ENCODE data around the gene TSHZ2.

The TSHZ2 gene

GRCh38 chr20:53028337-53029007 is 56.3 kb downstream of the TSHZ2 start:
- DNase-seq (ENCODE audit: low read depth, low spot score) = no peak

DNA sequence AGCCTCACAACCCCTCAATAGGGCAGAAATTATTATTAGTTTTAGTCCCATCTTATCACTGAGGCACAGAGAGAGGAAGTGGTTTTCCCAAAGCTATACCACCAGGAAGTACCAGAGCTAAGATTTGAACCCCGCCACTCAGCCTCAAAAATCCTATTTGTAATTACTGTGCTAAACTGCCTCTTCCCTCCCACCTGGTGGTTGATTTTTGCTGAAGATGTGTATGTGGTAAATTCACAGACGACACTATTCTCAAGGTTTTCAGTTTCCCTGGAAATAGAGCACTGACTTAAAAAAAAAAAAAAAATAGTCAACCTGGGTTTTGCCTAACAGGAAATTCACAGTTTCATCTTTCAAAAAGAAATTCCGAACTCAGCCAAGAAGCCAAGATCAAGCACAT is 57.9 kb downstream of the TSHZ2 start:
- no peak for DNase-seq (ENCODE audit: low read depth, low spot score)

GRCh38 chr20:53032046-53032445 is 59.9 kb downstream of the TSHZ2 start:
- no peak for DNase-seq (ENCODE audit: low read depth, low spot score)

DNA sequence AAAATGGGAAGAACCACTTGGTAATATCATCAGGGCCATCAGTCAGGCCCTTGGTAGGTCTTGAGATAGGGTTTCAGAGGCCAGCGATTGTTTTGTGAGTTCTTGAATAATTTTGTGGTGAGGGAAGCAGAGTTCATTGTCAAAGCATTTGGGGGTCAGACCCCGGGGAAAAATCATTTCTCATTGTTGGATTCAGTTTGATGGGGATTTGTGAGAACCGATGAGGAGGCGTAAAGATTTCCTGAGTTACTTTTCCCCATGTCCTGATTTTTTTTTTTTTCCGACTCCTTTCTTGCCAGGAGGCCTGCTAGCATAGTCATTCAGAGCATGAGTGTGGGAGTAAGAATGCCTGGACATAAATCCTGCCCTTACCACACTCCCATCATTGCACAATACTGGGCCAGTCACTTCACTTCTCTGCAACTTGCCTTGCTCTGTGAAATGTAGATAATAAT is 60.3 kb downstream of the TSHZ2 start:
- peak; percentile 49 for DNase-seq (ENCODE audit: low read depth, low spot score)

- DNase-seq (ENCODE audit: low read depth, low spot score) = no peak
Observed at GRCh38 chr20:53033176-53033575, 61.0 kb downstream of the TSHZ2 start.

DNA sequence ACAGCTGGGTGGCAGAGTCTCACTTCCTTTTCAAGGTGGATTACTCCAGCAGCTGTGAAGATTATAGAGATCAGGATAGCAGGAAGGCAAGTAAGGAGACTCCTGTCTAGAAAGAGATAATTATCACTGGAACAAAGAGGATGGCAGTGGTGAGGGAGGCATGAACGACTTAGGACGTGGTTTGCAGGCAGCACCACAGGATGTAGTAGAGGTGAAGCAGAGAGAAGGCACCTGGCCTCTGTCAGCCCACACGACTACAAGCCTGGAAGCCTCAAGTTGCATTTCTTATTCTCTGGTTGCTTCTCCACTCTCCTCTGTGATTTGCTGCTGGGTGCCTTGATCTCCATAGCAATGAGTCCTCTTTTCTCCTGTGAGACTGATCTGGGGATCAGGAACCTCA is 62.7 kb downstream of the TSHZ2 start:
- no peak for DNase-seq (ENCODE audit: low read depth, low spot score)

- DNase-seq (ENCODE audit: low read depth, low spot score) = no peak
Observed at GRCh38 chr20:53036992-53037391, 64.8 kb downstream of the TSHZ2 start.

DNA sequence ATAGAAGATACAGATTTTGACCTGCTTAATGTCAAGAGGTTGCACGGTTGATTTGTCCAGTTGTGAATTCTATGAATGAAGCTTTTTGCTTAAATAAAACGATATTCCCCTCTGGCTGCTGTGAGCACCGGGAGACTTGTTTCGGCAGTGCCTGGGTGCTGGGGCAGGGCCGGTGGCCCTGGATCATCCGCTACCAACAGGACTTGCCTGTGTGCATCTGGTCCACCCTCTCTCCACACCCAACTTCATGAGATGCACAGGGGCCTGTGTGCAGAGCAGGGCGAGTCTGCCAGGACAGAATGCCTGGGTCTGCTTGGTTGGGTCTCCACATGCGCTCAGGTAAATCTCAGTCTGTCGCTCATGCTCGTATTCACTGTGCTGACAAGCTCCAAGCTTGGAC is 65.5 kb downstream of the TSHZ2 start:
- no peak for DNase-seq (ENCODE audit: low read depth, low spot score)

- no peak for DNase-seq (ENCODE audit: low read depth, low spot score)
Observed at GRCh38 chr20:53038299-53038698, 66.1 kb downstream of the TSHZ2 start.

GRCh38 chr20:53040693-53041589 is 68.8 kb downstream of the TSHZ2 start:
- peak; percentile 40 for DNase-seq (ENCODE audit: low read depth, low spot score)

DNA sequence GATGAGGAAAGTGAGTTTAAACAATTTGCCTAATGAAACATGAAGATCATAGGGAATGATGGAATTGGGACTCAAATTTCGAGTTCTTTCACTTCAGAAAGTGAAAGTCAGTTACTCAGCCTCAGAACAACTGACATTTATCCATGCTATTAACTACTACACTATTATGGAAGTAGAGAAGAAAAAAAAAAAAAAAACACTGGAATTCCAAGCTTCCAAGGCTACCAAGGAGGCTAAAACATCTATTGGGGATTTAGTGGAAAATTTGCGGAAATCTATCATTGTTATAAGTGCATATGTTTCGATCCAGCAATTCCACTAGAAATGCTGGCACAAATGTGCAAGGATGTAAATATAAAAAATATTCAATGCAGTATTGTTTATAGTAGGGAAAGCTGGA is 70.4 kb downstream of the TSHZ2 start:
- DNase-seq (ENCODE audit: low read depth, low spot score) = no peak

DNA sequence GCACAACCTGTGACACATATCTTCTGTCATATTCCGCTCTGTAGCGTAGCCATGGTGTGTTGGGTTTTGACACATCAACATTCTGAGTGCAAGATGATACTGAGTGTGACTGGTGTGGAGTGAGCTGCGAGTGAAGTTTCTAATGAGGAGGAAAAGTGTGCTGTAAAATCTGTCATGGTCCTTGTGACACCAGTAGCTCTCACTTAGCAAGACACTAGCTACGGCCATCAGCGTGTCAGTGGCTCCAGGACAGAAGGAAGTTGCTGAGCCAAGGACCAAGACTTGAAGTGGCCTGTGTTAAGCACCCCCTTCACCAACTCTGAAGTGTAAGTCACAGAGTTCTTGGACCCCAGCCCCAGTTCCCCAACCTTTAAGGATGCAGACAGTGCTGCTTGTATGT is 72.1 kb downstream of the TSHZ2 start:
- no peak for DNase-seq (ENCODE audit: low read depth, low spot score)

- DNase-seq (ENCODE audit: low read depth, low spot score) = no peak
Observed at GRCh38 chr20:53045941-53046340, 73.8 kb downstream of the TSHZ2 start.

DNA sequence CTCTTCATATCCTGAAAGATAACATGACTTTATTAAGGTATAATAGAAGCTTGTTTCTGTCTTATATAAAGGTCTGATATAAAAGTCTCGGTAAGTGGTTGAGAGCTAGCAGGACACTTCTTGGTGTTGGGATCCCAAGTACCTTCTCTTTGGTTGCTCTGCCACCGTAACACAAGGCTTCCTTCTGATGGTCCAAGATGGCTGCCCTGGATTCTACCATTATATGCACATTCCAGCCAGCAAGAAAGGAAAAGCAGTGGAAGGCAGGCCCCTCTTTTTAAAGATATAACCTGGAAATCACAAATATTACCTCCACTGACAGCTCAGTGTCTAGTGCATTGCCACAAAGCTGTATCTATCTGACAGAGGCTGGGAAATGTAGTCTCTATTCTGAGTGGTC is 75.0 kb downstream of the TSHZ2 start:
- no peak for DNase-seq (ENCODE audit: low read depth, low spot score)

- no peak for DNase-seq (ENCODE audit: low read depth, low spot score)
Observed at GRCh38 chr20:53048387-53048786, 76.2 kb downstream of the TSHZ2 start.

DNA sequence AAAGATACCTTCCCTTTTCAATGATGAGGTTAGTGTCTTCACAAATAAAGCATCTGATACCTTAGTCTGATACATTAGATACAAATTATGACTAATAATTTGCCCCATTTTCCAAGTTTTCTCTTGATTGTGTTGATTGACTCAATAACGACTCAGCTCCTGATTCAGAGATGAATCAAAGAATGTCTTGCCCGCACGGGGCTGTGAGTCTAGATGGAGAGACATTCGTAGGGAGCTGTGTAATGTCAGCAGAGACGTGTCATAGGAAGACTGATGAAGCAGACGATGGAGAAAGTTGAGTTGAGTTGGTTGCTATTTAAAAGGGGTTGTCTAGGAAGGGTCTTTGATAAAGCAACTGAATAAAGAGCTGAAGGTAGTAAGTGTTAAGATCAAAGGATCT is 78.2 kb downstream of the TSHZ2 start:
- no peak for DNase-seq (ENCODE audit: low read depth, low spot score)

DNA sequence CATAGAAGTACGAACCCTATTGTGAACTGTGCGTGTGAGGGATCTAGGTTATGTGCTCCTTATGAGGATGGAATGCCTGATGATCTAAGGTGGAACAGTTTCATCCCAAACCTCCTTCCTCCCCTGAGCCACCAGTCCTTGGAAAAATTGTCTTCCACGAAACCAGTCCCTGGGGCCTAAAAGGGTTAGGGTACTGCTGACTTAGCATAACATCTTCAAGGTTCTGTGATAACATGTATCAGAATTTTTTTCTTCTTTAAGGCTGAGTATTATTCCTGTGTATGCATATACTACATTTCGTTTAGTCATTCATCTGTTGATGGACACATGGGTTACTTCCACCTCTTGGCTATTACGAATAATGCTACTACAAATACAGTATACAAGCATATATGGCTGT is 80.2 kb downstream of the TSHZ2 start:
- no peak for DNase-seq (ENCODE audit: low read depth, low spot score)

GRCh38 chr20:53053595-53053994 is 81.4 kb downstream of the TSHZ2 start:
- no peak for DNase-seq (ENCODE audit: low read depth, low spot score)

- DNase-seq (ENCODE audit: low read depth, low spot score) = no peak
Observed at GRCh38 chr20:53055367-53056067, 83.4 kb downstream of the TSHZ2 start.

- DNase-seq (ENCODE audit: low read depth, low spot score) = no peak
Observed at GRCh38 chr20:53057579-53057978, 85.4 kb downstream of the TSHZ2 start.

- no peak for DNase-seq (ENCODE audit: low read depth, low spot score)
Observed at GRCh38 chr20:53059848-53060247, 87.7 kb downstream of the TSHZ2 start.

Data from astrocyte of the hippocampus (primary cell).